ENCODE results near the gene CLEC2A. TPM values are rescaled to one million over a fixed set of nuclear protein-coding genes. Genes with fewer than 3 reads are reported as not detected.

CLEC2A gene
- total RNA-seq, 3 donors from 2014 or later = not detected

DNA sequence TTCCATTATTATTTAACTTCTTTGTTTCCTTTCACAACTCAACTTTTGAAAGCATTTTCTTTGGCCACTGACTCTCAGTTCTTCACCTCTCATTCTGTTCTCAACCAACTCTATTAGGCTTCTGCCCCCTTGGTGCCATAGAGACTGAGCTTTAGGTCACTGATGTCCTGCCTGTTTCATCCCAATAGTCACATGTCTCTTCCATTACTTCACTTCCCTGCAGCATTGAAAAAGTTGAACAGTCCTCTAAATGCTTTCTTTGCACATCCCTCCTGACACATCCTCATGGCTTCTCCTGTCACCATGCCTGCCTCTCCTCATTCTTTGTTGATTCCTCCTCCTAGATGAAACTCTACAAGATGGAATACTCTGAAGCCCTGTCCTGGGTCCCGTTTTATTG lies 41.8 kb upstream of the CLEC2A start:
- Histone ChIP-seq H3K27me3 (no peaks in the 10 kb centered on the region), H3K4me1 (no peaks in the 10 kb centered on the region), H3K4me3 (no peak overlapping the region), H3K9me3 (no peaks in the 10 kb centered on the region), H3K36me3 (no peaks in the 10 kb centered on the region), H3K27ac (no peak overlapping the region)
- intact Hi-C loops (cut with DNase I; ENCODE audit: low total_unique reads) = no loop called here
- DNase-seq (ENCODE audit: low spot score in 2 of 2) = no peak
- TF ChIP-seq POLR2AphosphoS5 (IDR thresholded peaks at IDR 0.05) = no peak
- TF ChIP-seq POLR2A (IDR thresholded peaks at IDR 0.05) = no peak
- TF ChIP-seq CTCF (IDR thresholded peaks at IDR 0.05) = no peak

GRCh38 chr12:9971181-9971580 lies 39.0 kb upstream of the CLEC2A start, which contains the start of gene CLEC12A:
CLEC12A (plus strand) TSS chr12:9971409; CDS start chr12:9971597, 188 bp downstream.
- intact Hi-C loops (cut with DNase I; ENCODE audit: low total_unique reads) = no loop called here
- Histone ChIP-seq H3K36me3 (no peaks in the 10 kb centered on the region), H3K4me3 (no peak within 1 kb of the TSS), H3K9me3 (no peaks in the 10 kb centered on the region), H3K27ac (no peak within 1 kb of the TSS), H3K4me1 (no peaks in the 10 kb centered on the region), H3K27me3 (no peaks in the 10 kb centered on the region)
- no peak for DNase-seq (ENCODE audit: low spot score in 2 of 2)
- TF ChIP-seq POLR2A (IDR thresholded peaks at IDR 0.05) = no peak
- TF ChIP-seq POLR2AphosphoS5 (IDR thresholded peaks at IDR 0.05) = no peak
- no peak for TF ChIP-seq CTCF (IDR thresholded peaks at IDR 0.05)

- TF ChIP-seq POLR2A (IDR thresholded peaks at IDR 0.05) (no peak), CTCF (IDR thresholded peaks at IDR 0.05) (no peak), POLR2AphosphoS5 (IDR thresholded peaks at IDR 0.05) (no peak)
- Histone ChIP-seq H3K36me3 (no peaks in the 10 kb centered on the region), H3K9me3 (no peaks in the 10 kb centered on the region), H3K4me1 (no peaks in the 10 kb centered on the region), H3K27me3 (no peaks in the 10 kb centered on the region), H3K27ac (no peak overlapping the region), H3K4me3 (no peak overlapping the region)
- DNase-seq (ENCODE audit: low spot score in 2 of 2) = no peak
- intact Hi-C loops (cut with DNase I; ENCODE audit: low total_unique reads) = no loop called here
Measured at GRCh38 chr12:9969673-9970072, 37.5 kb upstream of the CLEC2A start.

DNA sequence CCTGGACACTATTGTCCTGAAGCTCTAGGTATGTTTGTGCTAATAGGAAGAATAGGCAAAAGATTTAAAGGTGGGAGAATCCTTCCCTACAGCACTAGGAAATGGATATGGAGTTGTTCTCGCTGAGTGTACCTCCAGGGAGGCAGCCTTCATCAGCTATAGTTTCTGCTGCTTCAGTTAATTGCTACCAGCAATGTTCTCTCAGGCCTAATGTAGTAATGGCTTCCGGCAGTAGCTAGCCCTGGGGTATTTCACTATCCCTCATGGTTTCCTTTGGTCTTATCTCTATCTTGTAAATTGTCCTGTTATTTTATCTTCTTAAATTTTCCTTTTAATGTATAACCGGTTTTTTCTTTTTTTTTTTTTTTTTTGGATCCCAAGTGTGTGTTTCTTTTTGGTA lies 29.7 kb upstream of the CLEC2A start:
- Histone ChIP-seq H3K27ac (no peak overlapping the region), H3K36me3 (no peaks in the 10 kb centered on the region), H3K4me1 (no peaks in the 10 kb centered on the region), H3K9me3 (no peaks in the 10 kb centered on the region), H3K27me3 (no peaks in the 10 kb centered on the region), H3K4me3 (no peak overlapping the region)
- TF ChIP-seq POLR2A (IDR thresholded peaks at IDR 0.05) = no peak
- no peak for TF ChIP-seq POLR2AphosphoS5 (IDR thresholded peaks at IDR 0.05)
- DNase-seq (ENCODE audit: low spot score in 2 of 2) = no peak
- intact Hi-C loops (cut with DNase I; ENCODE audit: low total_unique reads) = no loop called here

DNA sequence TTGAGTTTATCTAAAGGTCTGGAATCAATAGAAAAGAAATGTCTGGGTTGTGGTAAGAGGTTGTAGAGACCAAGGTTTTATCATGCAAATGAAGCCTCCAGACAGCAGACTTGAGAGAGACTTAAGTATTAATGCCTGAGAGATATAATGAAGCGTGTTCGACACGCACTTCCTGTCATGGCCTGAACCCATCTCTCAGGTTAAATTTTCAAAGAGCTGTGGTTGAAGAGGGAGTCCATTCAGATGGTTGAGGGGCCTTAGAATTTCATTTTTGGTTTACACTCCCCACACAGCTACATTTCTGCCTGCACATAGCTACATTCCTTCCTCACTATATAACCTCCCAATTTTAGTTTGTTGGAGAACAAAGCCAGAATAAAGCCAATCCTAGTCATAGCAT lies 28.9 kb upstream of the CLEC2A start:
- no peaks in the 10 kb centered on the region for H3K4me1 ChIP-seq
- H3K36me3 ChIP-seq = no peaks in the 10 kb centered on the region
- no peak for DNase-seq (ENCODE audit: low spot score in 2 of 2)
- H3K27me3 ChIP-seq = no peaks in the 10 kb centered on the region
- H3K9me3 ChIP-seq = no peaks in the 10 kb centered on the region
- intact Hi-C loops (cut with DNase I; ENCODE audit: low total_unique reads) = no loop called here
- TF ChIP-seq CTCF (IDR thresholded peaks at IDR 0.05) (no peak), POLR2A (IDR thresholded peaks at IDR 0.05) (no peak), POLR2AphosphoS5 (IDR thresholded peaks at IDR 0.05) (no peak)
- H3K27ac ChIP-seq = no peak overlapping the region
- H3K4me3 ChIP-seq = no peak overlapping the region

GRCh38 chr12:9960590-9960989 lies 28.4 kb upstream of the CLEC2A start:
- Histone ChIP-seq H3K27me3 (no peaks in the 10 kb centered on the region), H3K4me1 (no peaks in the 10 kb centered on the region), H3K27ac (no peak overlapping the region), H3K4me3 (no peak overlapping the region), H3K9me3 (no peaks in the 10 kb centered on the region), H3K36me3 (no peaks in the 10 kb centered on the region)
- intact Hi-C loops (cut with DNase I; ENCODE audit: low total_unique reads) = no loop called here
- no peak for TF ChIP-seq CTCF (IDR thresholded peaks at IDR 0.05)
- TF ChIP-seq POLR2A (IDR thresholded peaks at IDR 0.05) = no peak
- no peak for TF ChIP-seq POLR2AphosphoS5 (IDR thresholded peaks at IDR 0.05)
- no peak for DNase-seq (ENCODE audit: low spot score in 2 of 2)
